GM19467 (cell line): ENCODE results near the gene DYNLT2B.
"Not testable (repeated sequence)": the region's sequence is repeated elsewhere in the genome, so short reads cannot be mapped to it uniquely, and the experiment has no call there.

Source experiments
- ATAC-seq: cut with Tn5 transposase; IDR thresholded peaks from one replicate; pipeline ENCODE4 v1.9.1; 2021; ENCODE audit warnings: mild to moderate bottlenecking, moderate library complexity; ENCODE audit not compliant: unreplicated experiment

Gene DYNLT2B

GRCh38 chr3:196317687-196318467 is at the start of gene DYNLT2B:
TSS of gene DYNLT2B (minus strand) at chr3:196318240. CDS start at chr3:196318152, 88 bp downstream.
- ATAC-seq, result peak; percentile 85

GRCh38 chr3:196365736-196366135 is 47.7 kb upstream of the DYNLT2B start:
- no peak for ATAC-seq

- ATAC-seq, result no peak
Observed at GRCh38 chr3:196360586-196360985, 42.5 kb upstream of the DYNLT2B start.

DNA sequence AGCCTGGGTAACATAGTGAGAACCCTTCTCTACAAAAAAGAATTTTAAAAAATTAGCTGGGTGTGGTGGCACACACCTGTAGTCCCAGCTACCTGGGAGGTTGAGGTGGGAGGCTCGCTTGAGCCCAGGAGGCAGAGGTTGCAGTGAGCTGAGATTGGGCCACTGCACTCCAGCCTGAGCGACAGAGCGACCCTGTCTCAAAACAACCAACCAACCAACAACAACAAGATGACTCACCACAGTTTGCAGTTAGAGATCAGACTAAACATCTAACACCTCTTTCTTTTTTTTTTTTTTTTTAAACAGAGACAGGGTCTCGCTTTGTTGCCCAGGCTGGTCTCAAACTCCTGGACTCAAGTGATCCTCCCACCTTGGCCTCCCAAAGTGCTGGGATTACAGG is 40.5 kb upstream of the DYNLT2B start:
- ATAC-seq, result not testable (repeated sequence)

DNA sequence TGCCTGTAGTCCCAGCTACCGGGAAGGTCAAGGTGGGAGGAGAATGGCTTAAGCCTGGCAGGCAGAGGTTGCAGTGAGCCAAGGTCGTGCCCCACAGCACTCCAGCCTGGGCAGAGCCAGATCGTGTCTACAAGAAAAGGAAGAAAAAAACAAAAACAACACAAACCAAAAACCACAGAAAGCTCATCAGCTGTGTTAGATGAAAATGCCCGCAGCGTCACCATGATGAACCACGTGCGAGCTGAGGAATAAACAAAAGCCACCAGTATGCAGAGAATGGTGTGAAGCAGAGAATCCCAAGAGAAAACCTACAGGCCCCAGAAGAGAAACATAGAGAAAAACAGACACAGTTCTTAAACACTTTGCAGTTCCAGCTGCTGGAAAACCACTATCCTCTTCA is 39.9 kb upstream of the DYNLT2B start:
- ATAC-seq, result no peak

DNA sequence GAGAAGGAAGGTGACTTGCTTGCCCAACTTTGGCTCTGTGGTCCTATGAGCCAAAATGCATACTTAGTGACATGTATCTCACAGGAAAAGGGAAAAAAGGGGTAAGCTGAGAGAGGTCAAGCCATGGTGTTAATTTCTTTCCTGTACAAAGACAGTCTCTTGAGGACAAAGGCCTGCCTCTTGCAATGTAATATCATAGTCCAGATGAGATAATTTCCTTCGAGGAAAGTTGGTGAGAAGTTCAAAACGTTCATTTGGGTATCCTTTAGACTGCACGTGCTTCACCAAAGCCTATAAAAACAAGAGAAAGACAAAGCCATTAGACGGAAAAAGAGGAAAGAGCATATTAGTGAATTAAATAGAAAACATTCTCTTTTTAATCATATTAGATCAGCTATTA is 38.5 kb upstream of the DYNLT2B start:
- no peak for ATAC-seq

GRCh38 chr3:196355668-196356067 is 37.6 kb upstream of the DYNLT2B start:
- no peak for ATAC-seq

- no peak for ATAC-seq
Observed at GRCh38 chr3:196354132-196354531, 36.1 kb upstream of the DYNLT2B start.

- no peak for ATAC-seq
Observed at GRCh38 chr3:196351541-196351940, 33.5 kb upstream of the DYNLT2B start.

GRCh38 chr3:196350067-196350466 is 32.0 kb upstream of the DYNLT2B start:
- no peak for ATAC-seq

DNA sequence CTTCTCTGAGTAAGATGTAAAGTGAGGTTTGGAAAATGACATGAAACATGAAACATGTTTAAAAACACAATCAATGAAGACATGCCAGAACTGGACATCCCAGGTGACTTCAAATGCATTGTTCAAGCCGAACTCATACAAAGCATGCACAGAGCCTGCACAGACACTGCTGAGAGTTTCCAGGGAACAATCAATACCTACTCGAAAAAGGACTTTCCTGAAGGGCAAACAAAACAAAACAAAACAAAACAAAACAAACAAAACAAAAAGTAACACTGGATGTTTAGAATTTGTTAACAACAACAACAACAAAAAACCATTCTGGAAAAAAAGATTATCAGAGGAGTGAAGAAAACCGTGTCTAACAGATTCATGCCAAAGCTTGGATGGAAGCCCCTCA is 30.7 kb upstream of the DYNLT2B start:
- ATAC-seq, result no peak

- ATAC-seq, result no peak
Observed at GRCh38 chr3:196344663-196345062, 26.6 kb upstream of the DYNLT2B start.

DNA sequence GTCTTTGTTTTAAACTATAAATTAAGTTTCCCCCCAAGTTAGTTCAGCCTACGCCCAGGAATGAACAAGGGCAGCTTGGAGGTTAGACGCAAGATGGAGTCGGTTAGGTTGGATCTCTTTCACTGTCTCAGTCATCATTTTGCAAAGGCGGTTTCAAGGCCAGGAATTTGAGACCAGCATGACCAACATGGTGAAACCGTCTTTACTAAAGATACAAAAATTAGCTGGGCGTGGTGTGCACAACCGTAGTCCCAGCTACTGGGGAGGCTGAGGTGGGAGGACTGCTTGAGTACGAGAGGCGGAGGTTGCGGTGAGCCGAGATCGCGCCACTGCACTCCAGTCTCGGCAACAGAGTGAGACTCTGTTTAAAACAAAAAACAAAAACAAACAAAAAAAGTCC is 25.9 kb upstream of the DYNLT2B start:
- not testable (repeated sequence) for ATAC-seq

DNA sequence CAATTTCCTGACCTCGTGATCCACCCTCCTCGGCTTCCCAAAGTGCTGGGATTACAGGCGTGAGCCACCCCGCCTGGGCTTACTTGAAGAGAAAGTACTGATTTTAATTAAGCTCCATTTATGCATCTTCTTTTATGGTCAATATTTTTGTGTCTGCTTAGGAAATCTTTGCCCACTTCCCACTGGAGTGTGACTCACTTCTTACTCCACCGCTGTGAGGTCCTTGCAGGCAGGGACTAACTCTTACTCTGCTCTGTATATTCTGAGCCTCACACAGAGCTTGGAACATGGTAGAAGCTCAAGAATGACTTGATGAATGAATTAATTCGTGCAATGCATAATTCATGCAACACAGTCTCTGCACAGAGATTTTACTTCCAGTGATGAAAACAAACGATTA is 23.1 kb upstream of the DYNLT2B start:
- no peak for ATAC-seq

DNA sequence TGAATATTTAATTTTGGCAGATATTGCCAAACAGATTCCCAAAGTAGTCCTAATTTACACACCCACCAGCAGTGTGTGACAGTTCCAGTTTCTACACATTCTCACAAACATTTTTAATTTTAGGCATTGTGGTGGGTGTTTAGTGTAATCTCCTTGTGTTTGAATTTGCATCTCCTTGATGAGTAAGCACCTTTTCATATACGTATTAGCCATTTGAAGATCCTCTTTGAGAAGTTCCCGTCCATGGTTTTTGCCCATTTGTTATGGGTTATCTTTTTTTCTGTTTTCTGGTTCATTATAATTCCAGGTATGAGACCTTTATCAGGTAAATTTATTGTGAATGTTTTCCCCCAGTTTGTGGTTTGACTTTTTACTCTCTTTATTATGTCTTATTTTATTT is 22.4 kb upstream of the DYNLT2B start:
- no peak for ATAC-seq

DNA sequence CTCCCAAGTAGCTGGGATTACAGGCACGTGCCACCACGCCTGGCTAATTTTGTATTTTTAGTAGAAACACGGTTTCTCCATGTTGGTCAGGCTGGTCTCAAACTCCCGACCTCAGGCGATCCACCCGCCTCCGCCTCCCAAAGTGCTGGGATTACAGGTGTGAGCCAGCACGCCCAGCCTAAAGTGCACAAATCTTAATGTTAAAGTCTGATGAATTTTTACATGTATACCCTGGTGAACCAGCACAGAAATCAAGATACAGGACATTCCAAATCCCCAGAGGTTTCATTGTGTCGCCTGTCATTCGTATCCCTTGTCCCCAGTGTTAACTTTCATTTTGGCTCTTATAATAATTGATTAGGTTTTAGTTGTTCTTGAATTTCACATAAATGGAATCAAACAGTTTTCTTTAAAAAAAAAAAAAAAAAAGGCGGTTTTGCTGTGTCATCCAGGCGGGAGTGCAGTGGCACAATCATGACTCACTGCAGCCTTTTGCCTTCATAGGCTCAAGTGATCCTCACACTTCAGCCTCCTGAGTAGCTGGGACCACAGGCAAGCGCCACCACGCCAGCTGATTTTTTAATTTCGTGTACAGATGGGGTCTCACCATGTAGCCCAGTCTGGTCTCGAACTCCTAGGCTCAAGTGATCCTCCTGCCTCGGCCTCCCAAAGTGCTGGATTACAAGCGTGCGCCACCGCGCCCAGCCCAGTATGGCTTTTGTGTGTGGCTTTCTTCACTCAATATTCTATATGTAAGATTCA is 21.6 kb upstream of the DYNLT2B start:
- no peak for ATAC-seq

GRCh38 chr3:196339044-196339443 is 21.0 kb upstream of the DYNLT2B start:
- no peak for ATAC-seq

DNA sequence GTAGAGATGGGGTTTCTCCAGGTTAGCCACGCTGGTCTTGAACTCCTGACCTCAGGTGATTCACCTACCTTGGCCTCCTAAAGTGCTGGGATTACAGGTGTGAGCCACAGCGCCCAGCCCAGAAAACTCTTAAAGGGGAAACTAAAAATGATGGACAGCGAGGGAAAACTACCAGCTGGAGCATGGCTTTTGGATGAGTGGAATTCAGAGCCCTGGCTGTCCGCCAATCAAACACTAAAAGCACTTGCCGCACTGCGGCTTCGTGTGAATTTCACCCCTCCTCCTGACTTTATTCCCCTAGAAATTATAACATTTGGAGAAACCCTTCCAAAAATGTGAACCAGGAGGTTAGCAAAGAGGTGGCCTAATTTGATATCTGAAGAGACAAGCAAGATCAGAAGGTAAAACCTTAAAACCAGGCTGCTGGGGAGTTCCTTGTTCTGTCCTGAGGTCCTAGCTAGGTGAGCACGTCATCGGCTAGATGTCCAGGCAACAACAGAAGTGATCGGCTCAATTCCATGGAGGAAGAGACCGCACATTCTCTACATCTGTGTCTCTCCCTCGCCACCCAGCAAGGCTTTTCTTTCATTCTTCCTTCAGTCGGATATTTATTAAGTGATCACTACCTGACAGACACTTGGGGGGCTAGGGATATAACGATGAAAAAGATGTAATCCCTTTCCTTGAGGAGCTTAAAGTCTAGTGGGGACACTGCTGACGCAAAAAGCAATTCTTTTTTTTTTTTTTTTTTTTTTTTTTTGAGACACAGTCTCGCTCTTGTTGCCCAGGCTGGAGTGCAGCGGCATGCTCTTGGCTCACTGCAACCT is 18.5 kb upstream of the DYNLT2B start:
- ATAC-seq, result no peak

- no peak for ATAC-seq
Observed at GRCh38 chr3:196335503-196335948, 17.5 kb upstream of the DYNLT2B start.

DNA sequence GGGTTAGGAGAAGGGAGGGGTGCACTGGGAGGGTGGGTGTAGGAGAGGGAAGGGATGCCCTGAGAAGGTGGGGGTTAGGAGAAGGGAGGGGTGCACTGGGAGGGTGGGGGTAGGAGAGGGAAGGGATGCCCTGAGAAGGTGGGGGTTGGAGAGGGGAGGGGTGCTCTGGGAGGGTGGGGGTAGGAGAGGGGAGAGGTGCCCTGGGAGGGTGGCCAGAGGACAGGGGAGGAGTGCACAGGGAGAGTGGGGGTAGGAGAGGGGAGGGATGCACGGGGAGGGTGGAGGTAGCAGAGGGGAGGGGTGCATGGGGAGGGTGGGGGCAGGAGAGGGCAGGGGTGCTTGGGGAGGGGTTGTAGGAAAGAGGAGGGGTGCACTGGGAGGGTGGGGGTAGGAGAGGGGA is 16.9 kb upstream of the DYNLT2B start:
- no peak for ATAC-seq

DNA sequence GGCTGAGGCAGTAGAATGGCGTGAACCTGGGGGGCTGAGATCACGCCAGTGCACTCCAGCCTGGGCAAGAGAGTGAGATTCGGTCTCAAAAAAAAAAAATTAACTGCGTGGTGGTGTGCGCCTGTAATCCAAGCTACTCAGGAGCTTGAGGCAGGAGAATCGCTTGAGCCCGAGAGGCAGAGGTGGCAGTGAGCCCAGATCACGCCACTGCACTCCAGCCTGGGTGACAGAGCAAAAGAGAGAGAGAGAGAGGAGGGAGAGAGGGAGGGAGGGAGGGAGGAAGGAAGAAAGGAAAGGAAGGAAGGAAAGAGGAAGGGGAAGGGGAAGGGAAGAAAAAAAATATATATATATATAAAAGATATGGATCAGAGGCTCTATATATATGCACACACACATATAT is 14.1 kb upstream of the DYNLT2B start:
- ATAC-seq, result no peak
